GM20431 (cell line): ENCODE results near the gene BACH2.
"Not testable (repeated sequence)": the region's sequence is repeated elsewhere in the genome, so short reads cannot be mapped to it uniquely, and the experiment has no call there.

ENCODE experiments used
- in situ Hi-C: fragments of 300-500 bp; cut with MseI, MboI; formaldehyde crosslinking; loops from one replicate; pipeline ENCODE4 v1.15.0; 2020; ENCODE audit warnings: low sequenced_read_pairs; ENCODE audit not compliant: unreplicated experiment

The BACH2 gene

GRCh38 chr6:89892577-89892976, 404.1 kb downstream of the BACH2 start:
- in situ Hi-C loops, result not testable (repeated sequence)

- in situ Hi-C loops, result not testable (repeated sequence)
Observed at GRCh38 chr6:89890845-89891528, 405.7 kb downstream of the BACH2 start.

DNA sequence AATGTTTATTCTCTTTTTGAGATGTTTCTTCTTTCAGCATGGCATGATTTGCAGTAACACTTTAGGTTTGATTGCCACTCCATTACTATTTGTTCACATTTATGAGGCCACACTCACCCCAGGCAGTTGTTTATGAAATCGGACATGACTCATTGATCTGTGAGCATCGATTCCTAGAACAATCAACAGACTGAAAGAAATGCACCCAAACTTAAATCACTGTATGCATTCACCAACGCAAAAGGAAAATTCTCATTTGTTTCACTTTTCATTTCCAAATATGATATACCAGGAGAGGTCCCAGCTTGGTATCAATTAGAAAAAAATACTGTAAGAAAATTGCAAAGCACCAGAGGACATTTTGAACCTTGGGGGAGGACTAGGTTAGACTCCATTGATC, 407.8 kb downstream of the BACH2 start:
- in situ Hi-C loops, result no loop called here

DNA sequence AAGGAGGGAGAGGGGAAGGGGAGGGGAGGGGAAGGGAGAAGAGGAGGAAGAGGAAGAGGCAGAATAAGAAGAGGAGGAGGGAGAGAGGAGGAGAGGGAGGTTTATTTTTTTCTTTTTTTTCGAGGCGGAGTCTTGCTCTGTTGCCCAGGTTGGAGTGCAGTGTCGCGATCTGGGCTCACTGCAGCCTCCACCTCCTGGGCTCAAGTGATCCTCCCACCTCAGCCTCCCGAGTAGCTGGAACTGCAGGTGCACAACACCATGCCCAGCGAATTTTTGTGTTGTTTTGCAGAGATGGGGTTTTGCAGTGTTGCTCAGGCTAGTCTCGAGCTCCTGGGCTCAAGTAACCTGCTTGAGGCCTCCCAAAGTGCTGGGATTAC, 408.5 kb downstream of the BACH2 start:
- in situ Hi-C loops, result no loop called here

DNA sequence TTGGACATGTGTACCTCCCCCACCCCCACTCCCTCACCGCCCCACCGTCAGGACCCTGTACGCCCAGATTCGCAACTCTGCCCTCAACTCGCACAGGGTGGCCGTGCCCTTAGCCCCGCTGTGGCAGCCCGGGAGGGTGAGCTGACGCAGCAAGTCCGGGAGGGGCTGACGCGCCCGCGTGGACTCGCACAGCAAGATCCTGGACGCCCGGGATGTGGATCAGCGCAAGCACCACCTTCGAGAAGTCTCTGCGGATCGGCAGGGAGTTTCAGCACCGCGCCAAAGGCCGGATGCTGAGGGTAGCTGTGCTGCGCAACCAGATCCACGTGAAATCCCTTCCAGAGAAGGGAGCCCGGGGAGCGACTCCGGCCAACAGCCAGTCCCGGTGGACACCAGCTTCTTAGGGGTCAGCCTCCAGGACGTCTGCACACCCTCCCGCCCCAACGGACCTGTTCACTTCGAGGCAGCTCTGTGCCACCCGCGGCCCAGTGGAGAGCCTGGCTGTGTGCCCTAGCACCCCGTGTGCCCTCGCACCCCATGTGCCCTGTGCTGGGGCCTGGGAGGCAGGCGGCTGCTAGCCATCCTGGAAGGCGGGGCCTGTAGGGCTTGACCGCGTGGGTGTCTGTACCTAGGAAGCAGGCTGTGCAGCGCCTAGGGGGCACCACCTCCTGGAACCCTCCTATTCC, 409.0 kb downstream of the BACH2 start:
- in situ Hi-C loops, result no loop called here

DNA sequence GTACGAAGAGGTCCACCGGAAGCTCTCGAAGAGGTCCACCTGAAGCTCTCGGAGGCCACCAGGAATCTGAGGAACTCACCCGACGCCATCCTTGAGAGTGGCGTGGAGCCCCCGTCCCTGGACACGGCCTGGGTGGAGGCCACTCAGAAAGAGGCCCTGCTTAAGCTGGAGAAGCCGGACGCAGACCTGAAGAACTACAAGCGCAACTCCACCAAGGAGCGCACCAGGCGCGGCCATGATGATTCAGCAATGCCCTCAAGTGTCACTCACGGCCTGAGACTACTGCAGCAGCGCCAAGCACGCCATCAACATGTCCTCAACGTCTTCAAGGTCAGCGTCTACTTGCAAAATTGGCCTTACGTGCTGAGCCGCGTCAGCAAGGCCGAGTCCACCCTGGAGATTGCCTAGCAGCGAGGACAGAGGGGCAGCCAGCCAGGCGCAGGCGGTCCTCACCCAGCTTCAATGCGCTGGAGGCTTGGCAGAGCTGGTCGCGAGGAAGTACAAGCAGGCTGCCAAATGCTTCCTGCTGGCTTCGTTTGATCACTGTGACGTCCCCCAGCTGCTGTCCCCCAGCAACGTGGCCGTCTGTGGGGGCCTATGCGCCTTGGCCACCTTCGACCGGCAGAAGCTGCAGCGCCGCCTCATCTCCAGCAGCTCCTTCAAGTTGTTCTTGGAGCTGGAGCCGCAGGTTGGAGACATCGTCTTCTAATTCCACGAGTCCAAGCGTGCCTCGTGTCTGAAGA, 410.1 kb downstream of the BACH2 start:
- in situ Hi-C loops, result no loop called here
